Mesendoderm (in vitro differentiated cells): ENCODE data around the gene C16orf86.

Experiments used
- DNase-seq: peaks from one replicate; pipeline ENCODE4 v3.0.0; 2013
- H2AK5ac ChIP-seq: 2 replicates; pipeline ENCODE4 v1.6.1; 2013; ENCODE audit warnings: low read length, inconsistent platforms
- H2BK120ac ChIP-seq: 2 replicates; pipeline ENCODE4 v1.6.1; 2013; ENCODE audit warnings: low read depth, mild to moderate bottlenecking, low read length, moderate library complexity, mixed read lengths
- H2BK15ac ChIP-seq: replicated peaks from 2 replicates; pipeline ENCODE4 v1.6.1; 2013; ENCODE audit warnings: low read depth, mild to moderate bottlenecking, moderate library complexity
- H2BK5ac ChIP-seq: 2 replicates; pipeline ENCODE4 v1.6.1; 2013; ENCODE audit warnings: low read length, inconsistent platforms
- H3K18ac ChIP-seq: 2 replicates; pipeline ENCODE4 v1.6.1; 2013; ENCODE audit warnings: mild to moderate bottlenecking, low read length, mixed read lengths
- H3K23ac ChIP-seq: one replicate; pipeline ENCODE4 v1.6.1; 2013; ENCODE audit warnings: low read length
- H3K27ac ChIP-seq: 2 replicates; pipeline ENCODE4 v1.5.1; 2013; ENCODE audit warnings: low read depth, mild to moderate bottlenecking, inconsistent platforms, low read length, moderate library complexity
- H3K27me3 ChIP-seq: 2 replicates; pipeline ENCODE4 v1.6.1; 2013; ENCODE audit warnings: low read length, control low read depth, mild to moderate bottlenecking, inconsistent platforms; ENCODE audit not compliant: insufficient read depth, poor library complexity
- H3K36me3 ChIP-seq: 2 replicates; pipeline ENCODE4 v1.6.1; 2013; ENCODE audit warnings: low read length, inconsistent platforms; ENCODE audit not compliant: control insufficient read depth, insufficient read depth
- H3K4ac ChIP-seq: one replicate; pipeline ENCODE4 v1.6.1; 2013; ENCODE audit warnings: low read depth, mild to moderate bottlenecking, low read length, moderate library complexity
- H3K4me1 ChIP-seq: 2 replicates; pipeline ENCODE4 v1.6.1; 2013; ENCODE audit warnings: low read depth, low read length, inconsistent platforms; ENCODE audit not compliant: control insufficient read depth
- H3K4me2 ChIP-seq: 2 replicates; pipeline ENCODE4 v1.6.1; 2013; ENCODE audit warnings: low read length
- H3K4me3 ChIP-seq: 2 replicates; pipeline ENCODE4 v1.5.1; 2013; ENCODE audit warnings: mild to moderate bottlenecking, low read length
- H3K56ac ChIP-seq: one replicate; pipeline ENCODE4 v1.6.1; 2013; ENCODE audit warnings: low read length
- H3K79me1 ChIP-seq: 2 replicates; pipeline ENCODE4 v1.6.1; 2013; ENCODE audit warnings: low read length, inconsistent platforms
- H3K79me2 ChIP-seq: 2 replicates; pipeline ENCODE4 v1.6.1; 2013; ENCODE audit warnings: mild to moderate bottlenecking, low read length; ENCODE audit not compliant: control insufficient read depth, insufficient read depth
- H3K9ac ChIP-seq: 2 replicates; pipeline ENCODE4 v1.6.1; 2013; ENCODE audit warnings: low read length, inconsistent platforms
- H4K5ac ChIP-seq: one replicate; pipeline ENCODE4 v1.6.1; 2013; ENCODE audit warnings: low read length
- H4K8ac ChIP-seq: one replicate; pipeline ENCODE4 v1.6.1; 2013; ENCODE audit warnings: low read depth, mild to moderate bottlenecking, control low read depth, low read length, moderate library complexity
- WGBS: extraction: QIAGEN DNeasy Blood & Tissue Kit; methylation state at CpG from one replicate; pipeline ENCODE4 v1.1.7; 2013; ENCODE audit warnings: low lambda C conversion rate, missing lambda C conversion rate; ENCODE audit not compliant: insufficient coverage; ENCODE audit errors: extremely low coverage; 5-methylcytosine and 5-hydroxymethylcytosine counted together

The C16orf86 gene

GRCh38 chr16:67655363-67655762 is 11.3 kb upstream of the C16orf86 start:
- H3K4me2 ChIP-seq = no peak overlapping the region
- H3K18ac ChIP-seq = no peak overlapping the region
- H2AK5ac ChIP-seq = no peak overlapping the region
- no peak overlapping the region for H3K4ac ChIP-seq
- peaks cover 4% of the 10 kb centered on the region for H3K79me1 ChIP-seq
- no peak overlapping the region for H4K8ac ChIP-seq
- no peak overlapping the region for H2BK120ac ChIP-seq
- H3K4me3 ChIP-seq = no peak overlapping the region
- no peaks in the 10 kb centered on the region for H3K4me1 ChIP-seq
- DNase-seq = no peak
- no peak overlapping the region for H3K9ac ChIP-seq
- no peak overlapping the region for H2BK15ac ChIP-seq
- H3K36me3 ChIP-seq = no peaks in the 10 kb centered on the region
- H2BK5ac ChIP-seq = no peak overlapping the region
- H3K56ac ChIP-seq = no peak overlapping the region
- H3K27ac ChIP-seq = no peak overlapping the region
- H3K23ac ChIP-seq = no peak overlapping the region
- H3K79me2 ChIP-seq = peaks cover 2% of the 10 kb centered on the region
- no peak overlapping the region for H4K5ac ChIP-seq
- no CpG with 5 or more reads among the region's 4 CpGs for WGBS
- no peaks in the 10 kb centered on the region for H3K27me3 ChIP-seq

GRCh38 chr16:67656344-67657016 is 10.1 kb upstream of the C16orf86 start:
- Histone ChIP-seq H3K79me1 (peaks cover 4% of the 10 kb centered on the region), H2AK5ac (no peak overlapping the region), H3K27me3 (no peaks in the 10 kb centered on the region), H3K36me3 (no peaks in the 10 kb centered on the region), H2BK5ac (no peak overlapping the region), H3K4ac (no peak overlapping the region), H3K79me2 (peaks cover 2% of the 10 kb centered on the region), H3K4me3 (no peak overlapping the region), H3K4me1 (no peaks in the 10 kb centered on the region), H4K5ac (no peak overlapping the region), H3K4me2 (no peak overlapping the region), H3K9ac (no peak overlapping the region), H3K23ac (no peak overlapping the region), H4K8ac (no peak overlapping the region), H3K27ac (no peak overlapping the region), H2BK15ac (no peak overlapping the region), H3K56ac (no peak overlapping the region), H2BK120ac (no peak overlapping the region), H3K18ac (no peak overlapping the region)
- DNase-seq = no peak
- WGBS = no CpG with 5 or more reads among the region's 9 CpGs

GRCh38 chr16:67657017-67657608 is 9.5 kb upstream of the C16orf86 start:
- Histone ChIP-seq H4K8ac (no peak overlapping the region), H3K27me3 (no peaks in the 10 kb centered on the region), H3K36me3 (no peaks in the 10 kb centered on the region), H3K79me2 (peaks cover 2% of the 10 kb centered on the region), H3K79me1 (peaks cover 4% of the 10 kb centered on the region), H2BK15ac (no peak overlapping the region), H3K18ac (no peak overlapping the region), H3K4me1 (no peaks in the 10 kb centered on the region), H3K23ac (no peak overlapping the region), H3K4me3 (no peak overlapping the region), H3K4ac (no peak overlapping the region), H2BK5ac (no peak overlapping the region), H2AK5ac (no peak overlapping the region), H3K4me2 (no peak overlapping the region), H3K9ac (no peak overlapping the region), H3K56ac (no peak overlapping the region), H3K27ac (no peak overlapping the region), H4K5ac (no peak overlapping the region), H2BK120ac (no peak overlapping the region)
- no CpG with 5 or more reads among the region's 16 CpGs for WGBS
- DNase-seq = no peak

- Histone ChIP-seq H3K56ac (no peak overlapping the region), H3K4ac (no peak overlapping the region), H3K9ac (no peak overlapping the region), H3K27me3 (no peaks in the 10 kb centered on the region), H4K5ac (no peak overlapping the region), H3K23ac (no peak overlapping the region), H3K4me3 (no peak overlapping the region), H3K27ac (no peak overlapping the region), H3K79me1 (peaks cover 4% of the 10 kb centered on the region), H3K36me3 (no peaks in the 10 kb centered on the region), H3K4me1 (no peaks in the 10 kb centered on the region), H2BK15ac (no peak overlapping the region), H3K79me2 (peaks cover 2% of the 10 kb centered on the region), H2AK5ac (no peak overlapping the region), H2BK120ac (no peak overlapping the region), H3K4me2 (no peak overlapping the region), H2BK5ac (no peak overlapping the region), H4K8ac (no peak overlapping the region), H3K18ac (no peak overlapping the region)
- no peak for DNase-seq
- WGBS = no CpG with 5 or more reads among the region's 18 CpGs
Measured at GRCh38 chr16:67657751-67658518, 8.7 kb upstream of the C16orf86 start.

GRCh38 chr16:67658849-67659674 is 7.6 kb upstream of the C16orf86 start:
- Histone ChIP-seq H4K8ac (no peak overlapping the region), H4K5ac (no peak overlapping the region), H3K4me3 (peak overlapping the region; percentile 95), H3K9ac (peak overlapping the region; percentile 96), H3K4ac (no peak overlapping the region), H2BK120ac (no peak overlapping the region), H3K4me2 (peak overlapping the region; percentile 86), H3K4me1 (no peaks in the 10 kb centered on the region), H3K27ac (no peak overlapping the region), H3K18ac (no peak overlapping the region), H3K23ac (no peak overlapping the region), H2BK5ac (no peak overlapping the region), H2AK5ac (no peak overlapping the region), H3K27me3 (no peaks in the 10 kb centered on the region), H3K36me3 (no peaks in the 10 kb centered on the region), H2BK15ac (no peak overlapping the region), H3K79me2 (peaks cover 2% of the 10 kb centered on the region), H3K56ac (peak overlapping the region; percentile 96), H3K79me1 (peaks cover 4% of the 10 kb centered on the region)
- no peak for DNase-seq
- no CpG with 5 or more reads among the region's 21 CpGs for WGBS
